NCI-H1417 (cell line): Measurements from ENCODE around the gene PIP4K2A.

Experiments
- DNase-seq, 3 experiments: peaks; one replicate each; lab custom pipeline; 2025; lab: John Stamatoyannopoulos, UW

The PIP4K2A gene

DNA sequence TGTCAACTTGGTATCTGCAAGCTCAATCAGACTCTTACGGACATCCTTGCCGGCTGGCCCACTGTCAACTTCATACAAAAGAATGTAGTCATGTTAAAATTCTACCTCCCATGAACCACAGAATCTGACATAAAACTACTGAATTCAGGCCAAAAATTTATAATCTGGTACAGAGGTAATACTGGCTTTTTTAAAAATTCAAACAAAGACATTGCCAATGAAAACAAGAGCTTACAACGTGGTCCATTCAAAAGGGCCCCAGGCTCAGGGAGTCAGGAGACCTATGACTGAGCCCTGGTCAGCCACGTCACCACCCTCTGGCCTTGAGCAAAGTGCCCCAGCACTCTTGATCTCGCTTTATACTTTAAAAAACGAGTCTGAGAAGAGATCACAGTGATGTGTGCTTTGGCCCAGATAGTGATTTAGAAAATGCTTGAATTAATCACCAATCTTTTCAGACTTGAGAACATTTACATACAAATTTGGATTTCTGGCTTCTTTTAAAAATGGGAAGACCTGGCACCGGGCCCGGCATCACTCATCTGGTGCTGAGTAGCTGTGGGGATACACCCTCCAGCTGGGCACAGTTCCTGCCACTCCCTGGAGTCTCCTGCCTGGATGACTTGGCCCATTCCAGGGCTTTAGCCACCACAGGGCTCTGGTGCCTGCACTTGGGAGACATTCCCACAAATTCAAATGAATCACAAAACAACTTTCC lies 94.1 kb downstream of the PIP4K2A start:
- no peak for DNase-seq

DNA sequence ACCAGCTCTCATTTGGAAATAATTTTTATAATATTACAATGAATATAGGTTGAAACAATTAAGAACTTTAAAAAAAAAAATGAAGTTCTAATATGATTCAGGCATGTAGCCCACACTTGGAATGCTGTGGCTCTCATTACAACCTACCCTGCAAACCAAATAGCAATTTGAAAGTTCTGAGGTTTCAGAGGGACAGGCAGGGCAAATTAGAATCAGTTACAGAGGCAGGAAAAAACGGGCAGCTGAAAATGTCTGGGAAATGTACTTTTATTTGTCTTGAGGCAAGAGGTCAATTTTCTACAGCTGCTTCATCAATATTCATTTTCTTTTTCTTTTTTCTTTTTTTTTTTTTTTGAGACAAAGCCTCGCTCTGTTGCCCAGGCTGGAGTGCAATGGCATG lies 95.3 kb downstream of the PIP4K2A start:
- no peak for DNase-seq

DNA sequence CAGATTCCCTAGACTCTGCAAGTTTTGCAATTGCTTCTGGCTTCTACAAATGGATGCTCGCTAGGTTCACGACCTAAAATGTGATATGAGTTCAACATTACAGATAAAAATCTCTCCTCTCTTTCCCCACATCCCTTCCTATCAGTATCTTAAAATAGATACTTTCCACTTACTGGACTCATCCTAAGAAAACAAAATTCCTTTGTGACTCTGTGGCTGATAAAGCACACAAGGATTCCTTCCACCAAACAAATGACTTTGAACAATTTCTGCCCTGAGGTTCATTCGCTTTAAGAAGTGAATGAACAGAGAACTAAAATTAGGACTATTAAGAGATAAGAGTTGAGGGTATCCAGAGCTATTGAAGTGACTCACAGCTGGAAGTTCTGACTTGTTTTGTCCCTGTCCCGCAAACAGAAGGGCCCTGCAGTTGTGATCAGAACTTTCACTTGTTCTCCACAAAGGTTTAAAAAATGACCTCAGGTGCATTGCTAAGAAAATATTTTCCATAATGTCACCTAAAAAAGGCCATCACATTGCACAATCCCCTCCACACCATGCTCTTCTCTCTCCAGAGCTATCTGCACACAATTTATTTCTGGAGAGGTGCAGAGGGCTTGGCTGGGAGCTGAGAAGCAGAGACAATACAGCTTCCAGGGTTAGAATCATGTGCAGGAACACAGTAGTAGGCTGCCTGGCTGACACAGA lies 96.1 kb downstream of the PIP4K2A start:
- DNase-seq, result no peak

DNA sequence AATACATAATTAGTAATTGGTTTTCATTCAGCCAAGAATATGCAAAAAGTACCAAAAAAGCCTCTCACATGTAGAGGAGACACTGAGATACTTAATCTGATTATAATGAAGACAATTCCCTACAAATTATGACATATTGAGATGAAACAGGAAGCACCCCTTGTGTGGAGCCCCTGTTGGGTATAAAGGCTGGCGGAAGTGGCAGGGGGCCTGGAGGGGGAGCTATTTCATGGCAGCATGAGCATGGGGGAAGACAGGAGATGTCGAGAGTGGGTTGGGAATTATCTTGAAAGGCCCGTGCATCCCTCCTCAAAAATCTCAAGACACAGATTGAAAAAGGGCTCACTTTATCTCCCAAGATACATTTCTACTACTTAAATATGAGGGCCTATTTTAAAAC lies 96.9 kb downstream of the PIP4K2A start:
- DNase-seq, result no peak

DNA sequence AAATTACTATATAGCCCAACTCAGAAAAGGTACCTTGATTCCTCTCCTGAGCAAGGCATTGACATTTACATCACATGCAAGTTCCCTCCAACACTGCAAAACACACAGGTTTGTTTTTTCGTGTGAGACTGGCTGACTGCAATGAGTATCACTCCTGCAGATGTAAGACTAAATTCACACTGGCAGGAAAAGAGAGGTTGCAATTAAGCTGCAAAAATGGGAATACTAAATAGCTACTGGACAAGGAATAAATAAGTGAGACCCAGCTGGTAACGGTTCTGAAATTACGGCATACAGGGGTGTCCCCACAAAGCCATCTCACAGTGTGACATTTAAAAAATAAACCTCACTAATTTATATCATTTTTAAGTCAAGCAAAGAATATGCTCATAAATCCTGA lies 97.3 kb downstream of the PIP4K2A start:
- peak in 1 of 3 experiments; percentile 33 for DNase-seq

DNA sequence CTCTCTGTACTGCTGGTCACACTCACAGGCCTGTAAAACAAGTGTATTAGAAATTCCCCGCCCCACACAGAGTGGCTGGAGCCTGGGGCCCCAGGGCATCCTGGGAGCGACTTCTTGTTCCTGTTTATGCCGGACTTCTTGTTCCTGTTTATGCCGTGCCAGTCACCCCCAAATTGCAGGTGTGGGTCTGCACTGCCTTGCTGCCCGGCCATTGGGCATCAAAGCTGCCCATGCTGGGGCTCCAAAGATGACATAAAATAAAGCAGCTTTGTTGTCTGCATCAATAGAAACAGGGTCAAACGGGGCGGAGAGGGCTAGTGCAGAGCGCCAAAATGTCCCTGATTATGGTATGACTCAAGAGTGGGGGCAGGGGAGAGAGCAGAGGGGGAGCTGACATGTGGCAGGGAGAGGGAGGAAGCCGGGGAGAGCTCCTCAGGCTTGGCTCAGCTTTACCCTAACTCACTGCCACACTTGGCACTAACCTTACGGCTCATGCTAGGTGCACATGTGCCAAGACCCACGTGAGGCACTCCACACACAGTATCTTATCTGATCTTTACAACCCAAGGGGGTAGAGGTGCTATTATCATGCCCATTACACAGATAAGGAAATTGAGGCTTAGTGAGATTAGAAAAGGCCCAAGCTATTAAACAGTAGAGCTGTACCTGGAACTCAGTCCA lies 98.4 kb downstream of the PIP4K2A start:
- peak in 2 of 3 experiments; percentile 60 to 64 for DNase-seq

DNA sequence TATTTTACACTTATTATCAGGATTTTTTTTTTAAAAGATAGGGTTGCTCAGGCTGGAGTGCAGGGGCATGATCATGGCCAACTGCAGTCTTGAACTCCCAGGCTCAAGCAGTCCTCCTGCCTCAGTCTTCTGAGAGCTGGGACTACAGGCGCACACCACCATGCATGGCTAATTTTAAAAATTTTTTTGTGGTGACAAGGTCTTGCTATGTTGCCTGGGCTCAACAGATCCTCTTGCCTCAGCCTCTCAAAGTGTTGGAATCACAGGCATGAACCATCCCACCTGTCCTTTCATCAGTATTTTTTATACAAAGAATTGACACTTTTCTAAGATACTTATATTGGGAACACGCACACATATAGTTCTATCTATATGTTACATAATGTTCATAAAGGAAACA lies 99.3 kb downstream of the PIP4K2A start:
- no peak for DNase-seq

DNA sequence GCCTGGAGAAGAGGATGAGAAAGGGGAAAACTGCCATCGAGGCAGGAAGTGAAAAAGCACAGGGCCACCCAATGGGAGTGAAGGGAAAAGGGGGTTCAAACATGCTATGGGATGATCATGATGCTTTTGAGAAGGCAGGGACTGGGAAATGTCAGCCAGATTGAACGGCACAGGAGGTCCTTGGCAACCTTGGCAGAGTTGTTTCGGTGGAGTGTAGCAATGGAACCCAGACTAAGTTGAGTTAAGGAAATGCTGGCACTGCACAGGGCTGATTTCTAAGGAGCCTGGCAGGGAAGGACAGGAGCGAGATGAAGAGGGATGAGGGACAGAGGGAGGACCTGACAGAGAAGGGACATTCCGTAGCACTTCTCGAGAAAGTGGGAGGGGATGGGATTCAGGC lies 101.4 kb downstream of the PIP4K2A start:
- DNase-seq, result no peak

DNA sequence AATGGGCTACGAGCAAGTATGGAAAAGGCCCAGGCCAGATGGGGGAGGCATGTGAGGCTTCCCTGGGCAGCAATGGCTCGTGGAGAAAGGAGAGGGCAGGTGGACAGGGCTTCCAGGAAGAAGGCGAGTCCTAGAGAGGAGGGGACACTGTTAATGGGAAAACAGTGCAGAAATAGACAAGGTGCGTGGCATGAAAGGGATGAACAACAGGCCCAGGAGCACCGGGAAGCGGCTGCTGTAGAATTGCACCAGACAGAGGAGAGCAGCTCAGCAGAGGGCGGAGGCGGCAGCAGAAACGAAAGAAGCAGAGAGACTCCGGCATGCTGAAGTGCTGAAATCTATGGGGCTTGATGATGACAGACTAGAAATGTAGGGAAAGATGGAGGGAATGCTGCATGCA lies 102.1 kb downstream of the PIP4K2A start:
- no peak for DNase-seq

DNA sequence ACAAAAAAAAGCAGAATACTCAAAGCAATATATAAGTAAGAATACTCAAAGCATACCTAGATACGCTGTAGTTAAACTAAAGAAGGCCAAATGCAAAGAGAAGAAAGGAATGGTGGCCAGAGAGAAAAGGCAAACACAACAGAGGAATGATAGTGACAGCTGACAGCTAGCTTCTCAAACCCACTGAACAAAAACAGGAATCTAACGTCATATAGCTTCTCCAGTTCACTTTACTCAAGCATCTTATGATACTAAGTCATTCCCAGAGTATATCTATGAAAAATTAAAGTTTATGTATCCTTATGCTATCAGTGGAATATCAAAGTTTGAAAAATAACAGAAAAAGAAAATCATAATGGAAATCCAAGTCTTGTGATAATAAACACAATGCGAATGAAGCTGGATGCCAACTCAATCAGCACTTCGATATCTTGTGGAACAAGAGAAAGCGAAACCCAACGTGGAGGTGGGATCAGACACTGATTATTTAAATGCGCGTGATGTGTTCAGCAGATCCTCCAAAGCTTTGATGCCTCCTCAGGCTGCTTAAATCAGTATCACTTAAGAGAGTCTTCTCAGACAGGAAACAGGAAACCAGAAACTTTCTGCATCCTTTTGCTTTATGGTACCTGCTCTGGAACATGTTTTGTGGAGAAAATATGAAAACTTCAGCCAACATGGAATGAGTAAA lies 102.8 kb downstream of the PIP4K2A start:
- no peak for DNase-seq

DNA sequence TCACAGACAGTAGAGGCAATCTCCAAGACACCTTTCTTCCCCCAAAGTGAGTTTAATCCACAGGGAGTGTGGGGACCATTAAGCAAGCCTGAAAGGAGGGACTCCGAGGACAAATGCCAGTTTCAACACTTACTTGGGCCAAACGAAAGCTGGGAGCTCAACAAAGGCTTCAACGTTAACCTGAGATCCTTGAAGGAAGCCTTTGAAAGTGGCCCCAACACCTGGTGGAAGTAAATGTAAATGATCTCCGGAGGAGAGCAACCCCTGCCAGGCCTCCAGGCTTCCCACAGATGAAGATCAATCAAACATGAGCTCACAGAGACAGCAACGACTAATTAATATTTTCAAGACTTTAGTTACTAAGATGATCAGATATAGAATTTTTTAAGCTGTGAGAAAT lies 103.8 kb downstream of the PIP4K2A start:
- no peak for DNase-seq

DNA sequence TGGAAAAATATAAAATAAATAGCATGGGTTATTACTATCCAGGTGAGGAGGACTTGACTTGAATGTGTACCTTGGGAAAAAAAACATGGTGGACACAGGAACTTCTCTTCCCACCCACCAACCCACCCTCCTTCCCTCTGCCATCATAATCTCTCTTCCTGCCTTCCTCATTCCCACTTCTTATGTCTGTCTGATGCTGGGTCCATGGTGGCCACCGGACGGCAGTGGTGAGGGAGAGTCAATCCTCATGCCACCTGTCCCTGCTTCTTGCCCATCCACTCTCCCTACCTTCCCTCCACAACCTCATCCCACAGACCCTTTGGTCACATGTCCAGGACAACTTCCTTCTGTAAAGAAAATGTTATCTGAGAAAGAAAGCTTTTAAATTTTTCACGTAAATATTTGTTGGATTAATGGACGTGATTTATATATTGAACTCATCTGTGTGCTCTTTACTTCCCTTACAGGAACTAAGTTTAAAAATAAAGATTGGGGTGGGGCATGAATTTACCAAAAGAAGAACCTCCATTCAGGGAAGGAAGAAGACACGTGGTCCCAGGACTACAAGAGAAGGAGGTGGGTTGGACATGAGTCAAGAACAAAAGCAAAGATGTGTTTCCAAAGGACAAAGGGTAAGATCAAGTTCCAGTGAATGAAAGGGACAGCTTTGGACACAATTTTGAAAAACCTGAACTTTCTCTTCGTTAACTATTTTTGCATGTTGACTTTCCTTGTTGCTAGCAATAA lies 104.5 kb downstream of the PIP4K2A start:
- no peak for DNase-seq

DNA sequence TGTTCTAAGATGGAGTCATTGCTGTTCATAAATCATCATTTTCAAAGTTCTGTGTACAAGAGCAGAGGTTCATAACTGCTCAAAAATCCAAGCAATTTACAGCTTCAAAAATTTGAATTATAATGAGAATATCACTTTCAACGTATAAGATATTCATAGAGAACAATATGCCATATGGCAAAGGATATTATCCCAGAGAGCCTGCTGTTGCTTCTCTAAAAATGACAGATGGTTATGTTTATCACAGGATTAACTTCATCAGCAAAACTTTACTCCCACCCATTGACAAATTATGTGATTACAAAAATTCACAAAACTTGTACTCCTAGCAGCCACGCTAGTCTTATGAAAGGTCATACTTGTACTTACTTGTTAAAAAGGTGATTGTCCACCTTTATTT lies 105.1 kb downstream of the PIP4K2A start:
- no peak for DNase-seq

DNA sequence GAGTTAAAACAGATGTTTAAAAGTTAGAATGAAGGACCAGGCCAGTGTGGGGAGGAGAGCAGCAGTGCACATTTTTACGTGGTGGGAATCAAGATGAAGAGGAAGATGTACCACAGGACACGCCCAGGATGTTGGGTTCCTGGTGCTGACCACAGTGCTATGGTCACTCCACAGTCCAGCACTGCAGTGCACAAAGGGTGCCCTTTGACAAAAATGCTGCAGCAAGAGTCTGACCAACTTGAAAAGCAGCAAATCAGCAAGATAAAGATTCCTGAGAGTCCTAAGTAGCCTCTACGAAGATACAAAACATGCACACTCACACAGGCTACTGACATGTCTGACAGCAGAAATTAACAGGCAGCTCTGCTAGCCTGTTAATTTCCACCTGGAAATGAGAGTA lies 107.1 kb downstream of the PIP4K2A start:
- no peak for DNase-seq

DNA sequence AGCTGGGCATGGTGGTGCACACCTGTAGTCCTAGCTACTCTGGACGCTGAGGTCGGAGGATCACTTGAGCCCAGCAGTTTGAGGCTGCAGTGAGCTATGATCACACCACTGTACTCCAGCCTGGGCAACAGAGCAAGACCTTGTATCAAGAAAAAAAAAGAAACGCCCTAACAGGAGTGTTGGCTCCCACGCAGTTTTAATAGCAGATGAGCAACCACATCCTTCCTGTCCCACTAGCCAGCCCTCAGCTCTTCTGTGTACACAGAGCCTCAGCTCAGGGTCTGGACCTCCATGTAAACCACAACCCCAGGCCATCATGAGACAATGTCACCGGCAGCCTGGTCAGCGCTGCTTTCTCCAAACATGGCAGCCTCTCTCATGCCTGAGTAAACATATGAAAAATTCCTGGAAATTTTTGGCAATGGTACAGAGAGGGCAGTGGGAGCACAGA lies 108.2 kb downstream of the PIP4K2A start:
- no peak for DNase-seq

DNA sequence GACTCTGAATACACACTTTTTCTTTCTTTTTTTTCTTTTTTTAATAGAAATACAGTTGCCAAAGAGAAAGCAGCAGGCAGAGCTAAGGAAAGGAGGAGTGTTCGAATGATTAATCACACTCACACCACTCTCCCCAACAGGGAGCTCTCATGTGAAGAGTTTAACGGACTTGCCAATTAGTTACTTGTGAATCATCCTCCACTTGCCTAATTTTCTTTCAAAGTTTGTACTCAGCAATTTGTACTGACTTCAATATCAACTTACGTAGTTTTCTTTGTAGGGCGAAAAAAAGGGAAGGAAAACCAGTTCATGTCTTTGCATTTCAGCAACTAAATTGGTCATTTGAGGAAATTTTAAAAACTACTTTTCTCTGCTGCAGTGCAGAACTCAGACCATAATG lies 109.2 kb downstream of the PIP4K2A start:
- peak in 1 of 3 experiments; percentile 1 for DNase-seq

DNA sequence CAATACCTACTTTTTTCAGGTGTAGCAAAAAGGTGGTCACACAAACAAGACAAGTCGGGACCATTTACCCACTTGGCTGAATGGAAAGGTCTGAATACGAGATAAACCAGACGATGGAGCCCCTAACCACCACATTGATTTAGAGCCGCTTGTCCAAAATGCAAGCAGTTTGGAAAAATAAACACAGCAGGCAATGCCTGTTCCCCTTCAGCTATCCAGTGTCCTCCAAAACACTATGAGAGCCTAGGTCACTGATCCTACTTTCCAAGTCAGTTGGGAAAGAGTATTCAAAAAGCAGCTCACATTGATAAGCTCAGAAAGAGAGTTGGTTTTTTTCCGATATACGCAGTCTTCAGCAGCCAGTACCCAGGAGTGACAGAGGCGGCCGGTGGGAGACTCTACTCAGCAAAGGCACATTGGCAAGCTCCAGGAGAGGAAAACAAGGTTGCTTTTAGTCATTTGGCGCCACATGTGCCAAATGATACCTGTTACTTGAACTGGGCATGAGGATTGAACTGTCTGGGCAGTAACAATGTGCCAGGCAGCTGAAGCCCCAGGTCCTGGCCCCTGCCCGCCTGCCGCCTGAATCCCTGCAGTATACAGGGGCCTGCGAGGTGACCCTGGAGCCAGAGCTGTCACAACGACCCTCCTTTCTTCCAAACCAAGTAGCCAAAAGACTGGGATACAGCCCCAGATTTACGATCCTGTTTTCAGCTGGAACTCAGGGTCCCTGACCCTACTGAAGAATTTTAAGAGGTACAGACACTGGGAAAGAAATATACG lies 109.8 kb downstream of the PIP4K2A start:
- no peak for DNase-seq

DNA sequence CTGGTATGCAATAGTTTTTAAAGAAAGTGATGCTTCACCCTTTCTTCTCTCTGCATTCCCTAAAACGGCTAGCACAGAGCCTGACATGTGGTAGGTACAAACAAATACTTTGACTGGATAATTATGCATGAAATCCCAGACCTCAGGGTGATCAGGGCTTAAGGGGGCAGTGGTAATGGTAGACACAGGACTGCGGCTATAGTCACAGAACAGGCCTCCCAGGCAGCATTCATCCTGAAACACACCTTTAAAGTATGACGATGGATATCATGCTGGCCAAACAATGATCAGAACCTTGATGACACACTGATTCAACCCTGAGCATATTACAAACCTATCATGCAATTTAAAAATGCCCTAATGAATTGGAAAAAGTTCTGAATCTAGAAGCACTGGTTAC lies 110.8 kb downstream of the PIP4K2A start:
- DNase-seq, result no peak

DNA sequence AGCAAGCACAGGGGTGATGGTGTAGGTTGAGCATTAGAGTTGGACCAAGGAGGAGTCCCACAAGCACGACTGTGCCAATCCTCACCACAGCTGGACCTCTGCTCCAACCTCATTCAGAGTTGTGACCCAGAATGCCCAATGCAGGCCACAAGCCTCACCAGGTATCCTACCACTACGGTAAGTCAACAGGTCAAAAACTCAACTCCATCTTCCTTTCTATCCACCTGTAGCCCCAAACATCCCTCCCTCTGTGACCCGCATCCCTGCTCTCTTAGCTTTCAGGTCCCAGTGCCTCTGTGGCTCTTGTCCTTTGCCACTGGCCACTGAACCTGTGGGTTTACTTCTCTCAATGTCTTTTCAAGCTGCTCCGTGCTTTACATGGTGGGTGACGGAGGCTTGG lies 112.8 kb downstream of the PIP4K2A start:
- DNase-seq, result no peak

DNA sequence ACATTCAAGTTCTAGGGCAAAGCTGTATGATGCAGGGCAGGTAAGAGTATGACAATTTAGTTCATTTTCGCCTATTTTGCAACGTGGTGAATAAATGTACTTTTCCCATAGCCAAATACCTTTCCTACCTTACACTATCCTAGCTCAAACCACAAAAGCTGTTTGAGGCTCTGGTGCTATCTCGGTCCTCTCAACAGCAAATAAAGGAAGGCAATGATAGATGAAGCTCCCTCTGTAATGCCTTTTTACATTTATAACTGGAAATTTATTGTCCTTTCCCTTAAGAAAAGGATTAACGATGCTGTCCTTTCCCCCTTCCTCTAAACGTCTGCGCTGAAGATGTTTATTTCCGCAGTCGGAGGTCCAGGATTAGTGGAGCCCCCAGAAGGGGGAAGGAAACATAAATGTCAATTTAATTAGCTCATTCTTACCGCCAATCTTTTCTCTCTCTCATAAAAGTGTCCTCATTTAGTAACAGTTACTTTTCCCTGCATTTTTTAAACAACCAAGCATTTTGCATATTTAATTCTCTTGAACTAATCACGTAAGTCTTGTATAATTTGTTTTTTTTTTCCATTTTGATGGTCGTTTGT lies 114.6 kb downstream of the PIP4K2A start:
- no peak for DNase-seq
